GM21515 (cell line): Measurements from ENCODE around the gene FAM171A1.
"Not testable (repeated sequence)": the region's sequence is repeated elsewhere in the genome, so short reads cannot be mapped to it uniquely, and the experiment has no call there.

Experiments used
- ATAC-seq: cut with Tn5 transposase; IDR thresholded peaks from one replicate; pipeline ENCODE4 v1.9.1; 2021; ENCODE audit not compliant: unreplicated experiment

Gene FAM171A1

GRCh38 chr10:15345450-15345849 is 25.6 kb downstream of the FAM171A1 start:
- ATAC-seq, result no peak

GRCh38 chr10:15344876-15345285 is 26.2 kb downstream of the FAM171A1 start:
- ATAC-seq, result no peak

GRCh38 chr10:15344256-15344875 is 26.7 kb downstream of the FAM171A1 start:
- ATAC-seq, result no peak

- no peak for ATAC-seq
Observed at GRCh38 chr10:15342970-15343369, 28.1 kb downstream of the FAM171A1 start.

- ATAC-seq, result no peak
Observed at GRCh38 chr10:15341502-15342128, 29.5 kb downstream of the FAM171A1 start.

- no peak for ATAC-seq
Observed at GRCh38 chr10:15339892-15340291, 31.2 kb downstream of the FAM171A1 start.

GRCh38 chr10:15337441-15337923 is 33.6 kb downstream of the FAM171A1 start:
- ATAC-seq, result not testable (repeated sequence)

- no peak for ATAC-seq
Observed at GRCh38 chr10:15336211-15336610, 34.9 kb downstream of the FAM171A1 start.

- no peak for ATAC-seq
Observed at GRCh38 chr10:15335508-15335907, 35.6 kb downstream of the FAM171A1 start.

GRCh38 chr10:15334650-15335323 is 36.3 kb downstream of the FAM171A1 start:
- no peak for ATAC-seq

GRCh38 chr10:15333909-15334649 is 37.0 kb downstream of the FAM171A1 start:
- ATAC-seq, result no peak

GRCh38 chr10:15333181-15333580 is 37.9 kb downstream of the FAM171A1 start:
- ATAC-seq, result not testable (repeated sequence)

- no peak for ATAC-seq
Observed at GRCh38 chr10:15331461-15331860, 39.6 kb downstream of the FAM171A1 start.

GRCh38 chr10:15329437-15329836 is 41.7 kb downstream of the FAM171A1 start:
- no peak for ATAC-seq

- no peak for ATAC-seq
Observed at GRCh38 chr10:15325944-15326284, 45.2 kb downstream of the FAM171A1 start.

GRCh38 chr10:15325243-15325943 is 45.7 kb downstream of the FAM171A1 start:
- no peak for ATAC-seq

GRCh38 chr10:15324611-15325010 is 46.5 kb downstream of the FAM171A1 start:
- ATAC-seq, result no peak

- no peak for ATAC-seq
Observed at GRCh38 chr10:15324113-15324512, 47.0 kb downstream of the FAM171A1 start.

- ATAC-seq, result no peak
Observed at GRCh38 chr10:15322356-15322755, 48.7 kb downstream of the FAM171A1 start.

- no peak for ATAC-seq
Observed at GRCh38 chr10:15321431-15322341, 49.4 kb downstream of the FAM171A1 start.
